GM21619 (cell line): ENCODE results near the gene SMG9.
A peak's percentile ranks its signal among the peaks of the same experiment; 100 is the strongest.
"Not testable (repeated sequence)": the region's sequence is repeated elsewhere in the genome, so short reads cannot be mapped to it uniquely, and the experiment has no call there.

ENCODE experiments used
- ATAC-seq: cut with Tn5 transposase; IDR thresholded peaks from one replicate; pipeline ENCODE4 v1.9.1; 2021; ENCODE audit not compliant: unreplicated experiment

Gene SMG9

DNA sequence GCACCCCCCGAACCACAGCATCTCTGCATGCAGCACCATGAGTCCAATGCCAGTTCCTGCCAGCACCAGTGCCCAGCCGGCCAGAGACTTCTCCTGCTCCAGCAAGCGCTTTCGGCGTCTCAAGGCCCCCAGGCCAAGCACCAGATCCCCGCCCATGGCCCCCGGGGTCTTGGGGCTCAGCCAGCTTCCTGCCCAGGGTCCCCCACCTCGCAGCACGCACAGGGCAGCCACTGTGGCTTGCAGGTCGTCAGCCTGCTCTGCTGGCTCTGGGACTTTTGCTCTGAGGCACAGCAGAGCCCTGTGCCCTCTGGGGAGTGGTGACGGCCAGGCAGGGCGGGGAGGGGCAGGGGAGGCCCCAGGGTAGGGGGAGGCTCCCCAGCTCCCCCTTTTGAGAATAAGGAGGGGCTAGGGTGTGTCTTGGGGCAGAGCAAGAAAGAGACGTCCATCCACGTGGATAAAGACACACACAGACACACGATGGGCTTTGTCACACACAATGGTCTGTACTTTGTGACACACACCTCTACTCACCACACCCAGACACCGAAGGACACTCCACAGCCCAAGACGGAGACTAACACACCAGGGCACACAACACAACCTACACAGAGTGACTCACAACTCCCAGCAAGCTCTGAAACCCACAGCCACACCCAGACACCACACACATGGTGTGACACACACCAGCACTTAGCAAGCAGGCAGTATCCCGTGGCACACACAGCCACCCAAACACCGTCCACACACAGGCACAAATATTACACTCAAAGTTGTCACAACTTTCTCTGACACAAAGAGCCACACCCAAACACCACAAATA is 26.2 kb upstream of the SMG9 start, which contains the start of gene KCNN4:
Gene KCNN4 (minus strand): TSS at position 268 of the 820 bp plus-strand sequence. CDS start 112 bp downstream, at position 156.
- ATAC-seq: no peak

DNA sequence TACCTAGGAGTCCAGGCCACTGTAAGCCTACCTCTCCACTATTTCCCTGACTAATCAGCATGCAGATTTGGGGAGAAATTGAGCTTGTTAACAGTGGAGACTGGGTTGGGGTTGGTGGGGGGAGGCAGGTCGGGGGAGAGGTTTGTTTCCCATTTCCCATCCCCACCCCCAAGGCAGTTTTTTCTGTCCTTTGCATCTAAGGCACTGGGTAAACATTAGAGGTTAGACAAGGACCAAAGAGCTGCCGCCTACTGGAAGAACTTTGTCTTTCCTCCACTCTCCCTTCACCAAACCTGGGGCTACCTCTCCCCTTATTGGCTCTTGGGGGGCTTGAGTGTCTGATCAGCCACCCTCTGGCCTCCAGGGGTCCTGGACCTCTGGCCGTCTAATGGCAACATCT is 25.1 kb upstream of the SMG9 start:
- ATAC-seq: no peak

- ATAC-seq: no peak
Observed at GRCh38 chr19:43779147-43779819, 24.5 kb upstream of the SMG9 start.

- ATAC-seq: no peak
Observed at GRCh38 chr19:43778651-43779050, 23.9 kb upstream of the SMG9 start.

DNA sequence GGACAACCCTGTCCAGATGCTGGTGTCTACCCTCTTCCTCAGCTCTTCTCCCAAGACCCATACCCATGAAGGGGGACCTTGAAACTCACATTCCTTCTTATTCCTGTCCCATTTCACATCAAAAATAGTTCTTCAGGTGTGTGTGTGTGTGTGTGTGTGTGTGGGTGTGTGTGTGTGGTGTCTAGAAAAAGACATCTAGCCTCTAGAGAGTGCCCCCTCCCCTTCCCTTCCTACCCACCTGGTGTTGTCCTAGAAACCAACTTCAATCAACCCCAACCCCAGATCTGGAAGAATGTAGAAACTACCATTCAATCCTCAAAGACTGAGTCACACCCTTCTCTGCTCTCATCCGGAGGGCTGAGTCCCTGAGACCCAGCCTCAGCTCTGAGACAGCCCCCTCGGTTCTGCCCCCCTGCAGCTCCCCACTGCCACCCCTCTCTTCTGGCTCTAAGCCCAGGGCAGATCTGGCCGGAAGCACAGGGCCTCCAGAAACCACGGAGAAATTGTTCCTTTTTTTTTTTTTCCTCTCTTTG is 22.5 kb upstream of the SMG9 start:
- ATAC-seq: no peak

DNA sequence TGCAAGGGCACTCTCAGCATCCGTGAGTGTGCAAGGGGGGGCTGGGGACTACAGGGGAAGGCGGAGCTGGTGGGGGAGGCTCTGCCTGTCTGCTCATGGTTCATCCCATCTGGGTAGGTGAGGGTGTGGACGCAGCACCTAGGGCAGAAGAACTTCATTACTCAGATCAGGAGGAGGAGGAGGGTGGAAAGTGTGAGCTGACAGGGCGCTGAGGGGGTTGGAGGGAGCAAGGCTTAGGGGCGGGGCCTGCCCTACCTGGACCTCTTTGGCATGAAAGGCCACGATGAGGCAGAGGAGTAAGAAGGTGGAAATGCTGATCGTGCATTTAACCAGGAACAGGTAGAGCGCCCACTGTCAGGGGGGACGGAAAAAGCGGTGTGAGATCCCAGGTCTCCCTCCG is 21.5 kb upstream of the SMG9 start:
- ATAC-seq: no peak

DNA sequence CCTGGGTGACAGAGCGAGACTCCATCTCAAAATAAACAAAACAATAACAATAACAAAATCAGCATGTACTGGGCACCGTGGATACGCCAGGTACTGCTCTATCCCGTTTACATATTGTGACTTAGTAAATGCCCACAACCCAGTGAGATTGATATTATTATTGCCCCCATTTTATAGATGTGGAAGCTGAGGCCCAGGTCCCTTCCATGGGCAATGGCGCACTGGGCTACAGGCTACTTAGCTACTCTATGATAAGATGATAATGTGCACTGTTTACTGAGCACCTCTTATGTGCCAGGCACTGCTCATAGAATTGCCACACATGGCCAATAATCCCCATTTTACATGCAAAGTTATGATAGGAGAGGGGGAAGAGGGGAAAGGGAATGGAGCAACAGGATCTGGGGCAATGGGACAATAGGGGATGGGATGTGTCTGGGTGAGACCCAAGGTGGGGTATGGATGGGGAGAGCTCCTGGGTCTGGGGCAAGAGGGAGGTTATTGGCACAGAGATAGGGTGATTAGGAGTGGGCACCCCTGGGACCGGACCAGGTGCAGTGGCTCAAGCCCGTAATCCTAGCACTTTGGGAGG is 20.6 kb upstream of the SMG9 start:
- no peak for ATAC-seq

- not testable (repeated sequence) for ATAC-seq
Observed at GRCh38 chr19:43774940-43775258, 20.1 kb upstream of the SMG9 start.

DNA sequence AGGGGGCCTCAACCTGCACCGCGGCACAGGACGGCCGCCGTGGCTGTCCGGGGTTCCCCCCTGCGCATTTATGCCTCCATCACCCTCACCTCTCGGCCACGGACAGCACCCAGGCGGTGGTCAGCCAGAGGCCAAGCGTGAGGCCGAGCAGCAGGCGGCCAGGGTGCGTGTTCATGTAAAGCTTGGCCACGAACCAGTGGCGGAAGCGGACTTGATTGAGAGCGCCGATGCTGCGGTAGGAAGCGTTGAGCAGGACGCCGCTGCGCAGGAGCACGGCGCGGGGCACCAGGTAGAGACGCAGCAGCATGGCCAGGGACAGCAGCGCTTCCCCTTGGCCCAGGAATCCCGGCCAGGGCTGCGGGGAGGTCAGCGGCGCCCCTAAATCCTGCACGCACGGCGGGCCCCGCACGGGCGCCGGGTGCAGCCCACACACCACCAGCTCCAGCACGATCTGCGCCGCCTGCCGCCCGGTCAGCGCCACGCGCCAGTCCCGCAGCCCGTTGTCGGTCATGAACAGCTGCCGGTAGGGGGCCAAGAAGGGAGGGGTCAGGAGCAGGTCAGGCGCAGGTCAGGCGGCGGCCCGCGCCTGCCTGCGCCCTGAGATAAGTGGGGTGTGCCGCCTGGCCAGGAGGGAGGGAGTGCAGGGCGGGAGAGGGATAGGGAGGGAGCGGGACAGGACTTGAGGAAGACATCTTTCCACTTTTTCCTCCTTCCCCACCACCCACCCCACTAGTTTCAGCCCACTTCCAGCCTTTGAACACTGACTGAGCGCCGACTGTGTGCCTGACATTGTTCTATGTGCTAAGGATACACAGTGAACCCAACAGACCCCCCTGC is 19.6 kb upstream of the SMG9 start:
- no peak for ATAC-seq

- no peak for ATAC-seq
Observed at GRCh38 chr19:43773725-43774102, 19.0 kb upstream of the SMG9 start.

DNA sequence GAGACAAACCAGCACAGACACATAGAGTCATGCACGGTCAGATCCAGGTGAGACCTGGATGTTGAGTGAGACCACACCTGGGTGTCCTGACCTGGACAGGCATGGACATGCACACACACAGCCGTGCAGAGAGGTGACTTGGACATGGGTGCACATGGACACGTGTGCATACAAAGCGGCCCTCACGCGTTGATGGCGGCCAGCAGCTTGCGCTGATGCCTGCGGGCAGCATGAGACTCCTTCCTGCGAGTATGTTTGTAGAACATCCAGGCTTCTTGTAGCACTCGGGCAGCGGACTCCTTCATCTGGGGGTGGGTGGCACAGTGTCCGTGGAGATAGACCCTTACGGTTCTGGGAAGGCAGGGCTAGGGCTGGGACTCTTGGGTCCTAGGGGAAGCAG is 14.5 kb upstream of the SMG9 start:
- no peak for ATAC-seq

DNA sequence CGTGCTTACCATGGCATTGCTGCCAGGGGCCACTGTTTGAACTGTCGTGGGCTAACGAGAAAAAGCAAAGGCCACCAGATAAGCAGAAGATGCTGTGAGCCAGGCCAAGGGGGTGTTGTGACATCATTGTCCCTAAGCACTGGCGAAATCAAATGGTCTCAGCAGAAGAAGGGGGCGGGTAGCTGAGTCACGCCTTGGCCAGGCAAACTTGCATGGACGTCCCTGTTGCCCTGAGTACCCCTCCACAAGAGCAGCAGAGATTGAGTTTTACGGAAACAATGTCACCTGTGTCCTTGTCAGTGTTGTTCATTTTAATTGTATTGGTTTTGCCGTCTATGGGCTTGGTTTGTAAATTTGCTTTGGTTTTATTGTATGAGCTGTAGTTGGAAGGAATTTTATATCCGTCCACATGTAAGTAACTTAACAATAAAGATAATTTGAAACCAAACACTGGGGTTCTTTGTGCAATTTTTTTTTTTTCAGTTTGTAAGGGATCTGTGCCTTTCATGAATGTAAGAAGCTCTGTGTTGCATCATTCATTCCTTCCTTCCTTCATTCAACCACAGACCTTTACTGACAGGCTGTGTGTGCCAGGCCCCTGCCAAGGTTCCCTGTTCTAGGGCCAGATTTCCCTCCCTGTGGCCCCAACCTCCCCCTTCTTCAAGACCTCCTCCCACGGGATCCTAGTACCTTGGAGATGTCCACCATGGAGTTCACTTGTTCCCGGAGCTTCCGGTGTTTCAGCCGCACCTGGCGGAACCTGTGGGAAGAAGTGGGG is 13.7 kb upstream of the SMG9 start:
- ATAC-seq: no peak

- no peak for ATAC-seq
Observed at GRCh38 chr19:43767818-43768217, 13.1 kb upstream of the SMG9 start.

- ATAC-seq: no peak
Observed at GRCh38 chr19:43767316-43767715, 12.6 kb upstream of the SMG9 start.

- no peak for ATAC-seq
Observed at GRCh38 chr19:43766755-43767043, 11.9 kb upstream of the SMG9 start.

DNA sequence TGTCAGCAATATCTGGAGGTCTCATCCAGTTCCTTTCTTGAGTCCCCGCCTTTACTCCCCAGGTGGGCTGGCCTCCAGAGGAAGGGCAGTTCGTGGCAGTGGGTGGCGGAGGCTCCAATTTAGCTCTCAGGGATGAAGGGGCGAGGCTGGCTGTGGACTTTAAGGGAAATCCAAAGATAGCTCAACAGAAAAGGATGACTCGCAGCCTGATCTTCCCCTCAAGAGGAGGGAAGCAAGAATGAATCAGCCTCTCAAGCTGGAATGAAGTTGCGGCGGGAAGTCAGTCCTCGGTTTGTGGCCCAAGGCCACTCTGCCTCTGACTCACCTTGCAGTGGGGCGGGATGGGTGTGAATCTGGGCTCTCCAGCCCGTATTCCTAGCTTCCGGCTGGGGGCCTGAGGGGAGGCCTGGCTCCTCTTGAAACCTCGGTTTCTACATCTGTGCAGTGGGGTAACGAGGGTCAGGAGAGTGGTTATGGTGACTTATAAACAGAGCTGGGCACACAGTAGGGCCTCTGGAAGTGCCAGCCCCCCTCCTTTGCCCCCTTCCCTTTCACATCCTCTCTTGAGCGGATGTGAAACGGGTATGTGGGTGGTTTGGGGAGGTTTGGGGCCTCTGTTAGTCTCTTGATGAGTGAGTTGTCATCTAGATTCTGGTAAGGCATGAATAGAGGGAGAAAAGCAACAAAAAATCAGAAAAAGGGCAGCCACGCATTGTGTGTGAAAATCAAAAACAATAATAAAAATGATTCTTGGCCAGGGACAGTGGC is 10.5 kb upstream of the SMG9 start:
- ATAC-seq: peak; percentile 62

DNA sequence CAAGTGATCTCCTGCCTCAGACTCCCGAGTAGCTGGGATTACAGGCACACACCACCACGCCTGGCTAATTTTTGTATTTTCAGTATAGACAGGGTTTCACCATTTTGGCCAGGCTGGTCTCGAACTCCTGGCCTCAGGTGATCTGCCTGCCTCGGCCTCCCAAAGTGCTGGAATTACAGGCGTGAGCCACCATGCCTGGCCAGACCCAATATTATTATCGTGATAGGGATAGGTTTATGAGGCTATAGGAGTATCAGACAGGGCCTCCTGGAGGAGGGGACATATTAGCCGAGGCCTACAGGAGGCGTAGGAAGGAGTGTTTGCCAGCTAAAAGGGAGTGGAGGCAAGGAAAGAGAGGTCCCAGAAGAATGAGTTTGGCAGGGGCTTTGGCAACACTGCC is 9.9 kb upstream of the SMG9 start:
- not testable (repeated sequence) for ATAC-seq

GRCh38 chr19:43763473-43763939 is 8.7 kb upstream of the SMG9 start:
- ATAC-seq: no peak

- ATAC-seq: no peak
Observed at GRCh38 chr19:43762814-43763213, 8.1 kb upstream of the SMG9 start.

GRCh38 chr19:43760941-43761340 is 6.2 kb upstream of the SMG9 start:
- ATAC-seq: no peak
